Measurements from ENCODE around the gene MRPL50. TPM values are rescaled to one million over a fixed set of nuclear protein-coding genes. Genes with fewer than 3 reads are reported as not detected.

The MRPL50 gene
- total and polyA plus RNA-seq, 9 of the 15 experiments (the other 6 are each of a cell fraction or from before 2014, with no cell fraction given): 17.5 to 107 (median 37.4) TPM

DNA sequence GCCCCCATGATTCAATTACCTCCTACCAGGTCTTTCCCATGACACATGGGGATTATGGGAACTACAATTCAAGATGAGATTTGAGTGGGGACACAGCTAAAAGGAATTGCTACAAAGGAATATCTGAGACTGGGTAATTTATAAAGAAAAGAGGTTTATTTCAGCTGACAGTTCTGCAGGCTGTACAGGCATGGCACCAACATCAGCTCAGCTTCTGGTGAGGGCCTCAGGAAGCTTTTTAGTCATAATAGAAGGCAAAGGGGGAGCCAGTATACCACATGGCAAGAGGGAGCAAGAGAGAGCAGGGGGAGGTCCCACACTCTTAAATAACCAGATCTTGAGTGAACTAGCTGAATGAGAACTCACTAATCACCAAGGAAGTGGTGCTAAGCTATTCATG is 48.3 kb upstream of the MRPL50 start:
- in situ Hi-C loops (cut with MboI) (loop anchor here (5.0 kb wide), 1 partner anchor 86 kb away; the partner anchor contains the start of gene RNF20), intact Hi-C loops (cut with micrococcal nuclease) (loop anchor here (5.0 kb wide), 2 partner anchors 49 to 134 kb away; partner anchors contain the start of genes MRPL50 and ZNF189)
- no TSS peak for BruUV-seq (replicated peaks)
- Histone ChIP-seq H2AFZ (ENCODE audit: low read depth, low read length) (no peak overlapping the region), H3K4me3 (no peak overlapping the region), H3K27me3 (ENCODE audit: control insufficient read depth in 2 of 2, insufficient read depth in 2 of 2, low read length in 2 of 2) (no peaks in the 10 kb centered on the region), H3K4me1 (replicated peaks in 1 of 2; ENCODE audit: control insufficient read depth in 2 of 2, insufficient read depth in 2 of 2, low read length in 2 of 2) (peaks cover 0 to 6% of the 10 kb centered on the region in 2 experiments; a peak in 1 of 5 replicates), H3K9me1 (ENCODE audit: control insufficient read depth, insufficient read depth, low read length) (no peaks in the 10 kb centered on the region), H4K20me1 (replicated peaks; ENCODE audit: control insufficient read depth, insufficient read depth, low read length) (no peaks in the 10 kb centered on the region), H3K9ac (ENCODE audit: insufficient read depth in 1 of 2, low read depth in 2 of 2, low read length in 2 of 2) (no peak overlapping the region), H3K36me3 (ENCODE audit: control insufficient read depth, insufficient read depth, low read length) (no peaks in the 10 kb centered on the region), H3K27ac (ENCODE audit: extremely low read depth, low read depth, low read length) (no peak overlapping the region), H3K9me3 (replicated peaks; ENCODE audit: control insufficient read depth, insufficient read depth, low read depth, low read length) (no peaks in the 10 kb centered on the region), H3K79me2 (ENCODE audit: control insufficient read depth, insufficient read depth, low read length) (no peaks in the 10 kb centered on the region), H3K4me2 (ENCODE audit: insufficient read depth, low read length) (no peak overlapping the region)
- ATAC-seq (no peak), FAIRE-seq (no peak), DNase-seq (ENCODE audit: extremely low read depth in 1 of 4, low spot score in 3 of 4) (no peak)
- ChIA-PET CTCF (ENCODE audit: low intra/inter-chr PET ratio) (no interaction called here), POLR2A (interaction anchor here (1.2 kb wide), 1 partner anchor 12 kb away, joined by 3 read pairs; no protein-coding TSS in a partner anchor)
- TF ChIP-seq ZFX (CRISPR knock-in tag; IDR thresholded peaks at IDR 0.05): no peak
- no peak for TF ChIP-seq ZNF609 (CRISPR knock-in tag; IDR thresholded peaks at IDR 0.05; ENCODE audit: borderline replicate concordance)
- no peak for TF ChIP-seq CBX8 (IDR thresholded peaks at IDR 0.05; ENCODE audit: borderline replicate concordance, extremely low read depth, low read depth, low read length, poor library complexity, severe bottlenecking)
- TF ChIP-seq NR3C1 (CRISPR knock-in tag; IDR thresholded peaks at IDR 0.05): no peak
- TF ChIP-seq MXI1 (IDR thresholded peaks at IDR 0.05; ENCODE audit: low read depth, low read length): no peak
- no peak for TF ChIP-seq BMI1 (IDR thresholded peaks at IDR 0.05; ENCODE audit: low read length)
- TF ChIP-seq HNRNPH1 (optimal IDR thresholded peaks at IDR 0.05; ENCODE audit: low read depth, low read length): no peak
- no peak for TF ChIP-seq BRCA1 (IDR thresholded peaks at IDR 0.05)
- no peak for TF ChIP-seq BRCA1 (CRISPR knock-in tag; IDR thresholded peaks at IDR 0.05)
- TF ChIP-seq SIN3B (IDR thresholded peaks at IDR 0.05; ENCODE audit: low read depth): no peak
- TF ChIP-seq, protein P1, sequence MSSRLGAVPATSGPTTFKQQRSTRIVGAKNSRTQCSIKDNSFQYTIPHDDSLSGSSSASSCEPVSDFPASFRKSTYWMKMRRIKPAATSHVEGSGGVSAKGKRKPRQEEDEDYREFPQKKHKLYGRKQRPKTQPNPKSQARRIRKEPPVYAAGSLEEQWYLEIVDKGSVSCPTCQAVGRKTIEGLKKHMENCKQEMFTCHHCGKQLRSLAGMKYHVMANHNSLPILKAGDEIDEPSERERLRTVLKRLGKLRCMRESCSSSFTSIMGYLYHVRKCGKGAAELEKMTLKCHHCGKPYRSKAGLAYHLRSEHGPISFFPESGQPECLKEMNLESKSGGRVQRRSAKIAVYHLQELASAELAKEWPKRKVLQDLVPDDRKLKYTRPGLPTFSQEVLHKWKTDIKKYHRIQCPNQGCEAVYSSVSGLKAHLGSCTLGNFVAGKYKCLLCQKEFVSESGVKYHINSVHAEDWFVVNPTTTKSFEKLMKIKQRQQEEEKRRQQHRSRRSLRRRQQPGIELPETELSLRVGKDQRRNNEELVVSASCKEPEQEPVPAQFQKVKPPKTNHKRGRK (tag; IDR thresholded peaks at IDR 0.05): no peak
- no peak for TF ChIP-seq FUS (optimal IDR thresholded peaks at IDR 0.05; ENCODE audit: low read depth, low read length)
- no peak for TF ChIP-seq PHF20 (IDR thresholded peaks at IDR 0.05; ENCODE audit: partially characterized antibody)
- no peak for TF ChIP-seq RCOR1 (IDR thresholded peaks at IDR 0.05; ENCODE audit: borderline replicate concordance in 1 of 2, low read depth in 2 of 2, low read length in 2 of 2)
- no peak for TF ChIP-seq KLF1 (tag; IDR thresholded peaks at IDR 0.05)
- TF ChIP-seq, protein P2, sequence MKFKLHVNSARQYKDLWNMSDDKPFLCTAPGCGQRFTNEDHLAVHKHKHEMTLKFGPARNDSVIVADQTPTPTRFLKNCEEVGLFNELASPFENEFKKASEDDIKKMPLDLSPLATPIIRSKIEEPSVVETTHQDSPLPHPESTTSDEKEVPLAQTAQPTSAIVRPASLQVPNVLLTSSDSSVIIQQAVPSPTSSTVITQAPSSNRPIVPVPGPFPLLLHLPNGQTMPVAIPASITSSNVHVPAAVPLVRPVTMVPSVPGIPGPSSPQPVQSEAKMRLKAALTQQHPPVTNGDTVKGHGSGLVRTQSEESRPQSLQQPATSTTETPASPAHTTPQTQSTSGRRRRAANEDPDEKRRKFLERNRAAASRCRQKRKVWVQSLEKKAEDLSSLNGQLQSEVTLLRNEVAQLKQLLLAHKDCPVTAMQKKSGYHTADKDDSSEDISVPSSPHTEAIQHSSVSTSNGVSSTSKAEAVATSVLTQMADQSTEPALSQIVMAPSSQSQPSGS (CRISPR knock-in tag; IDR thresholded peaks at IDR 0.05): no peak
- no peak for TF ChIP-seq ZNF551 (CRISPR knock-in tag; IDR thresholded peaks at IDR 0.05)

All from K562 (cell line).